SKM-1 treated with dmso at 0.1 percent for 144 hours (cell line): Measurements from ENCODE around the gene UAP1.
"Not testable (repeated sequence)": the region's sequence is repeated elsewhere in the genome, so short reads cannot be mapped to it uniquely, and the experiment has no call there.

Experiments used
- DNase-seq: peaks from one replicate; lab custom pipeline; 2025; ENCODE audit not compliant: unreplicated experiment; lab: John Stamatoyannopoulos, UW

Gene UAP1

GRCh38 chr1:162564762-162565218 lies 3.3 kb downstream of the UAP1 start:
- DNase-seq = no peak

GRCh38 chr1:162565460-162565859 lies 3.9 kb downstream of the UAP1 start:
- DNase-seq = no peak

GRCh38 chr1:162566870-162567269 lies 5.3 kb downstream of the UAP1 start:
- DNase-seq = no peak

DNA sequence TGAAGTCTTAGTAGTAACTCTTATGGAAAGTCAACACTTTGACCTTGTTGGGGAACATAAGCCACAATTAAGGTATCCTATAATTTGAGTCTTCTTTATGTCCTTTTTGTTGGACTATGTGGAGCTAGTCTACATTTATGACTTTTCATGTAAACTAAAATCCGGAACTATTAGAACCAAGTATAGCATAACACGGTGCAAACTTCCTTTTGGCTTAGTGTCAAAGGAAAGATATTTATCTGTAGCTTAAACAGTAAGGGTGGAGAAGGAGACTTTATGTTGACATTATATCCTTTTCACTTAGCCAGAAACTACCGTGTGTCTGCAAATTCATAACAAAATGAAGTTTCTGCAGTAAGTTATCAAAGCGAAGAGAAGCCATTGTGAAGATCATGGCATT lies 7.3 kb downstream of the UAP1 start:
- DNase-seq = no peak

DNA sequence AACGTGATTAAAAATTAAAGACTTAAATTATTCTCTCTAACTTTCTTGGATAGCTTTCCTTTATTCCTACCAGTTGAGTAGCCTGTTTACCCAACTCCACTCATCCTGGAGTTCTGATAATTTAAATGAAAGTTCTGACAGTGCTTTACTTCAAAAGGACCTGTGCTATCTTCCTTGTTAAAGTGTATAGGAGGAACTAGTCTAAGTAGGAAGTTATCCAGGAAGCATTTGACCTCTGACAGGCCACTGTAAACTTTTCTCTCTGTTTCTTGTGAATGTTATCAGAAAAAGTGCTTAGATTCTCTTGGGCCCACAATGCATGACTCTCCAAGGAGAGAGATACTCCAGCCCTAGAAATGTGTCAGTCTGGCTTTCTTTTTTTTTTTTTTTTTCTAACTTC lies 9.2 kb downstream of the UAP1 start:
- peak; percentile 50 for DNase-seq

GRCh38 chr1:162571121-162571520 lies 9.6 kb downstream of the UAP1 start:
- DNase-seq = not testable (repeated sequence)

GRCh38 chr1:162571696-162572095 lies 10.2 kb downstream of the UAP1 start:
- DNase-seq = no peak

GRCh38 chr1:162573136-162573535 lies 11.6 kb downstream of the UAP1 start:
- DNase-seq = no peak

DNA sequence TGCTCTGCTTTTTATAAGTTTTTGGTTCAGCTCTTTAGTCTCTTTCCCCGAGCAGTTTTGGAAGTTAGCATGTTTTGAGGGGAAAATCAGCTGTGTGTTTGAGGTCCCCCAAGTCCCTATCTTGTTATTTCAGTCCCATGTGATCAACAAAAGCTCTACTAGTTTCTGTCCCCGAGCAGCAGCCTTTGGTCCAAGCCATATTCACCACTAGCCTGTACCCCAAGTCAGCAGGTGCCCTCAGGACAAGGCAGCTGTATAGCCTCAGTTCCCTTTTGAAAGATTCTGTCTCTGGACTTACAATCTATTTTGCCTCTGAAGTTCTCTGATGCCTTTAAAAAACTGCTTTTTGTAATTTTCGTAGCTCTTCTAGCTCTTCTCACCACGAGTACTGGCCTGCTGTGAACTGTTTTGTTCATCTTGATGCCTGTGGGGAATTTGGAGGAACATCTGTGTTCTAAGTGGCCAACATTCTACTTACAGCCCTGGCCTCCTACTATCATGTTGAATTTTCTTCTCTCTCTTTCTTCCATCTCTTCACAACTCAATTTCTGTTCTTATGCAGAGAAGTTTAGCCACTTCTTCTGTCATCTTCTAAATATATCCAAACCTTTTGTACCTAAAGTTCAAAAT lies 16.7 kb downstream of the UAP1 start:
- DNase-seq = no peak

DNA sequence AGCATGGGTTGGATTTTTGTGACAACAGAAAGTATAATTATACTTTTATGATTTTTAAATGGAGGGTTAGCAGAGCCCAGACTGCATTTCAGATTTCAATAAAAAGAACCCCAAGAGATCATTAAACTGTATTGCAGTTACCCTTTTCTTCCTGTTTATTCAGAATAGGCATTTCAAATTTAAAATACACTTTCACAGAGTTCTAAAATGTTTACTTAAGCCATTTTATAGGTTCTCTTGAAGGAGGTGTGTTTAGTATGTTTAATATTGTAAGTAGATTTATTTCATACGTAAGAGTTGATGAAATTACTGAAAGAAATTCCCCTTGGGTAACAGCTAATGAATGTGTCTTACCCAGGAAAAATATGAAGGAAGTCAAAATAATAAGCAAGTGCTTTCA lies 17.4 kb downstream of the UAP1 start:
- no peak for DNase-seq

DNA sequence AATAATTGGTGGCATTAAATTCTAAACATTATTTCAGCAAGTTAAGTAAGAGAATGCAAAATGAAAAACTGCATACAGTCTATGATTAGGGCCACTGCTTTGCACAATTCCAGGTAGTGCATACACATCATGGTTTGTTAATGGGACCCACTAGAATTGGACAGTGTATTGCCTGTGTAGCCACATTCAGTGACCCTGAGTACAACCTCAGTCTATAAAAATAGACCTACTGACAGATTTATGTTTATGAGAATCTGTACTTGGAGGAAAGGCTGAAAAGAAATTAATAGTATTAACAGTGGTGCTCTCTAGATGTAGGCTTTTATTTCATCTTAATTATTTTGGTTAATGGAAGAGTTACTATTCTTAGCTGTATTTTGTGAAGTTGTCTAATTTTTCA lies 18.8 kb downstream of the UAP1 start:
- DNase-seq = no peak

DNA sequence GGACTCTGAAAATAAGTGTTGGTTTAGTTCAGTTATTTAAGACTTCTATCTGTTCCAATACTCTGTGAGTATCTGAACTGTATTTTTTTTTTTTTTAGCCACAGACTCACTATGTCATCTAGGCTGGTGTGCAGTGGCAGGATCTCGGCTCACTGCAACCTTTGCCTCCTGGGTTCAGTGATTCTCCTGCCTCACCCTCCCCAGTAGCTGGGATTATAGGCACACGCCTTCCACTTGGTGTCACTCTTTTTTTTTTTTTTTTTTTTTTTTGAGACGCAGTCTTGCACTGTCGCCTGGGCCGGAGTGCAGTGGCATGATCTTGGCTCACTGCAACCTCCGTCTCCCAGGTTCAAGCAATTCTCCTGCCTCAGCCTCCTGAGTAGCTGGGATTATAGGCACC lies 21.4 kb downstream of the UAP1 start:
- DNase-seq = not testable (repeated sequence)

- DNase-seq = not testable (repeated sequence)
Observed at GRCh38 chr1:162585101-162585500, 23.6 kb downstream of the UAP1 start.

DNA sequence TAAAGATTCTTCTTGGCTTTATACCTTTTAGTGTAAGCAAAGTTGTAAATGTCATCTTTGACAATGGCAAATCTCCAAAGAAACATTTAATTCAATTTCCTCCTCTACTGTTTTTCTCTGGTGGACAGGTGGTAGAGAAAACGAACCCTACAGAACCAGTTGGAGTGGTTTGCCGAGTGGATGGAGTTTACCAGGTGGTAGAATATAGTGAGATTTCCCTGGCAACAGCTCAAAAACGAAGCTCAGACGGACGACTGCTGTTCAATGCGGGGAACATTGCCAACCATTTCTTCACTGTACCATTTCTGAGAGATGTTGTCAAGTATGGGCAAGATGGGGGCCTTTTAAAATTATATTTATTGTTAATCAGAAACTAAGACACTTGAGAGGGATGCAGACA lies 25.8 kb downstream of the UAP1 start:
- no peak for DNase-seq

- DNase-seq = no peak
Observed at GRCh38 chr1:162587761-162588260, 26.3 kb downstream of the UAP1 start.

- no peak for DNase-seq
Observed at GRCh38 chr1:162590101-162590500, 28.6 kb downstream of the UAP1 start.

DNA sequence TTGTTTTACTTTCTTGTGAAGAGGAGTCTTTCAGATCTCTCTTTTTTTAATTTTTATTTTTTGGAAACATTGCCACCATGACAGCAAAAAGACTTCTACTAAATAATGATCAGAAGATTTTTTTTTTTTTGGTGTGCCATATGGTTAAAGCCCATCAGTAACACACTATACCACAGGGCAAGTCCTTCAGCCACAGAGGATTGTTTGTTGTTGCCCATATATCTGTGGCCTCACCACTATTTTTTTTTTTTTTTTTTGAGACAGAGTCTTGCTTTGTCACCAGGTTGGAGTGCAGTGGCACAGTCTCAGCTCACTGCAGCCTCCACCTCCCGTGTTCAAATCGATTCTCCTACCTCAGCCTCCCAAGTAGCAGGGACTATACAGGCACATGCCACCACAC lies 29.2 kb downstream of the UAP1 start:
- DNase-seq = no peak

DNA sequence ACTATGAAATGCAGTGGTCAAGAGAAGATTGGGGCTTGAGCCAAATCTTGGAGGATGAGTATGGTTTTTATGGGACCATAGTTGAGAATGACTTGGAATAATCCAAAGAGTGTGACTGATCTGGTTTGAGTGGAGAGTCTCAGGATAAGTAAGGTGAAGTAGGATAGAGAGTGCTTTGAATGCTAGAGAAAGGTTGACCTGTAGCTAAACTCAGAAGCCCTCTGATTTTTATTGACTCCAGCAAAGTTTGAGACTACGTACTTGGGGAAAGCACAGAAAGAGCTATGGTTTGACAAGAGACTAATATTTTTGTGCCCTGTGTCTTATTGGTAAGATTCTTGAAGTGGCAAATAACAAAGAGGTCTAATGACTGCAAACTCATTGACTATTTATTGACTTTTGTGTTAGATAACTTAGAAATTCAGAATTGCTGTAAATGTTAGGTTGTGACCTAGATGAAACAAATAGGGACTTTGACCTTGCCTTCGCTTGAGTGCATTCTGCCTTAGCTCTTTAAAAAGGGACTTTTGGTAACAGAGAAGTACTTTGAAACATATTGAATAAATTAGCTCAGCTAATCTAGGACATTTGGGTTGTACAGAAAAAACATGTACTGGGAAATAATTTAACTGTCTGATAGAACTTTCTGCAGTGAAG lies 35.1 kb downstream of the UAP1 start:
- no peak for DNase-seq

GRCh38 chr1:162599451-162599850 lies 37.9 kb downstream of the UAP1 start:
- DNase-seq = no peak

- not testable (repeated sequence) for DNase-seq
Observed at GRCh38 chr1:162603117-162603516, 41.6 kb downstream of the UAP1 start.

DNA sequence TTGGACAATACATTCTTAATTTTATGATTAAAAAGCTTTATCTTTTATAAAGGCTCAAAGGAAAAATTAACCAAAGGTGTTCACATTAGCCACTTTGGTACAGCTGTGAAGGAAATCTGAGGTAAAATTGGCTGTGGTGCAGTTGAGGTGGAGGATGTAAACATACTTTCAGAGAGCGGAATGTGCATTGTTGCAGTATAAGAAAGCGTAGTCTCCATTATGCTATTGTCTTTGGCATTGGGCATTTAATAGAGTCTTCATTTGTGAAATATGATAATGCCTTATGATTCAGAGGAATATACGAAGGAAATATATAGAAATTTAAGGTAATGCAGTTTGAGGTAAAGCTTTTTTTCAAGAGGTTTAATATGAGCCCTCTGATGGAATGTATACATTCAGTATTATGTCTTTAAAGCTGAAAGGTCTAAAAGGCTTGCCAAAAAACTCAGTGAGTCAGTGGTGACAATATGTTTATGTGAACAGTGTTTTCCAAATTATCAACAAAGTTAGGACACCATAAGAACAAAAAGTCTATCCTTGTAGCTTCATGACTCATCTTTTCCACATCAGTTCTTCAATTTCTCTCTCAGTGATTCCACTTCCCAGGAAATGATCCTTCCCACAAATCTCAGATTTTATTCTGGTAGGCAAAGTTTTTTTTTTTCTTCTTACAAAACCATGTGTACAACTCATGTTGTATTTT lies 43.9 kb downstream of the UAP1 start:
- DNase-seq = no peak

DNA sequence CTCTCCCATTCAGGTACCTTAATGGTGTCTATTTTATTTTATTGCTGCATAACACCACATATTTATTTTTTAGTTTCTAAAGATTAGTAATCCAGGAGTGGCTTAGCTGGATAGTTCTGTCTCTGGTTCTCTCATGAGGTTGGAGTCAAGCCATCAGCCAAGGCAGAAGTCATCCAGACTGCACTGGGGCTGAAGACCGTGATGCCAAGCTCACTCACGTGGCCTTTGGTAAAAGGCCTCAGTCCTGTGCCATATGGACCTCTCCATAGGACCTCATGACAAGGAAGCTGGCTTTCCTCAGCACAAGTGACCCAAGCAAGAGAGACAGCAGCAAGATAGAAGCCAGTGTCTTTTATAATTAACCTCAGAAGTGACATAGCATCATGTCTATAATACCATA lies 47.8 kb downstream of the UAP1 start:
- DNase-seq = no peak
